PFSK-1 (cell line): ENCODE results near the gene SUPT20HL2.
A peak's percentile ranks its signal among the peaks of the same experiment; 100 is the strongest.

Source experiments
- FOXP2 ChIP-seq: optimal IDR thresholded peaks from 2 replicates; pipeline ENCODE3; 2011; ENCODE audit warnings: borderline replicate concordance, control low read depth, inconsistent platforms; ENCODE audit not compliant: insufficient read depth; ENCODE audit errors: extremely low read length, extremely low read depth
- POLR2AphosphoS5 ChIP-seq: IDR thresholded peaks from 2 replicates; pipeline ENCODE4 v1.6.1; 2012; ENCODE audit warnings: low read depth, mild to moderate bottlenecking, control low read depth, low read length, moderate library complexity
- REST ChIP-seq, 2 experiments: IDR thresholded peaks; 2 replicates each; pipeline versions ENCODE4 v1.6.1 to v1.8.0; 2011 to 2012; ENCODE audit warnings: low read depth in 2 of 2, low read length in 2 of 2, control low read depth in 1 of 2, inconsistent platforms in 1 of 2, mild to moderate bottlenecking in 1 of 2, moderate library complexity in 1 of 2; ENCODE audit not compliant: insufficient read depth in 1 of 2
- SIN3A ChIP-seq: IDR thresholded peaks from 2 replicates; pipeline ENCODE4 v1.6.1; 2012; ENCODE audit warnings: mild to moderate bottlenecking, low read length, moderate library complexity, borderline replicate concordance; ENCODE audit not compliant: insufficient read depth
- TAF1 ChIP-seq: IDR thresholded peaks from 2 replicates; pipeline ENCODE4 v1.6.1; 2012; ENCODE audit warnings: low read length, control low read depth, borderline replicate concordance; ENCODE audit not compliant: insufficient read depth

SUPT20HL2 gene

GRCh38 chrX:24305905-24306304 is 8.0 kb downstream of the SUPT20HL2 start:
- TF ChIP-seq TAF1 (no peak), POLR2AphosphoS5 (no peak), SIN3A (no peak), FOXP2 (no peak), REST (IDR thresholded peaks at IDR 0.05; ENCODE audit: insufficient read depth in 1 of 2, low read depth in 2 of 2, low read length in 2 of 2) (no peak)

- TF ChIP-seq SIN3A (no peak), TAF1 (no peak), FOXP2 (no peak), REST (IDR thresholded peaks at IDR 0.05; ENCODE audit: insufficient read depth in 1 of 2, low read depth in 2 of 2, low read length in 2 of 2) (no peak), POLR2AphosphoS5 (no peak)
Observed at GRCh38 chrX:24301806-24302205, 12.1 kb downstream of the SUPT20HL2 start.

GRCh38 chrX:24301060-24301459 is 12.8 kb downstream of the SUPT20HL2 start:
- no peak for TF ChIP-seq TAF1
- TF ChIP-seq POLR2AphosphoS5 = no peak
- no peak for TF ChIP-seq SIN3A

GRCh38 chrX:24298191-24298590 is 15.7 kb downstream of the SUPT20HL2 start:
- TF ChIP-seq REST (IDR thresholded peaks at IDR 0.05; ENCODE audit: insufficient read depth in 1 of 2, low read depth in 2 of 2, low read length in 2 of 2) = no peak
- peak; percentile 82 for TF ChIP-seq FOXP2

- TF ChIP-seq POLR2AphosphoS5 = no peak
- no peak for TF ChIP-seq REST (IDR thresholded peaks at IDR 0.05; ENCODE audit: insufficient read depth in 1 of 2, low read depth in 2 of 2, low read length in 2 of 2)
- TF ChIP-seq TAF1 = no peak
- no peak for TF ChIP-seq SIN3A
- no peak for TF ChIP-seq FOXP2
Observed at GRCh38 chrX:24294619-24295018, 19.2 kb downstream of the SUPT20HL2 start.
